Fibroblast of villous mesenchyme (primary cell): ENCODE data around the gene KCNJ10. TPM values are rescaled to one million over a fixed set of nuclear protein-coding genes. Genes with fewer than 3 reads are reported as not detected.

Experiments used
- DNase-seq: peaks from one replicate; pipeline ENCODE4 v3.0.0-alpha.2; 2010; ENCODE audit warnings: low read depth
- H3K4me3 ChIP-seq: 2 replicates; pipeline ENCODE4 v1.5.1; 2011; ENCODE audit warnings: low read depth, mild to moderate bottlenecking, low read length
- CTCF ChIP-seq: IDR thresholded peaks from 2 replicates; pipeline ENCODE4 v1.5.1; 2012; ENCODE audit warnings: low read depth, mild to moderate bottlenecking, low read length; ENCODE audit not compliant: insufficient read depth
- total RNA-seq: library from RNA; depleted of rRNA; stranded (reverse); fragments of >200 nt; gene quantifications from 2 replicates; pipeline ENCODE4 v1.2.3, GENCODE V29; 2012

Gene KCNJ10
- total RNA-seq, 1 donor: not detected

GRCh38 chr1:159972443-159973205 lies 97.3 kb downstream of the KCNJ10 start:
- TF ChIP-seq CTCF: no peak
- DNase-seq: no peak

GRCh38 chr1:159970932-159971342 lies 99.0 kb downstream of the KCNJ10 start:
- H3K4me3 ChIP-seq: no peak overlapping the region
- TF ChIP-seq CTCF: no peak

More at GRCh38 chr1:159972443-159973205, 97.3 kb downstream of the KCNJ10 start:
- H3K4me3 ChIP-seq: no peak overlapping the region

GRCh38 chr1:159968901-159969300 lies 101.1 kb downstream of the KCNJ10 start:
- TF ChIP-seq CTCF: no peak
- DNase-seq: no peak
- no peak overlapping the region for H3K4me3 ChIP-seq

More at GRCh38 chr1:159970932-159971342, 99.0 kb downstream of the KCNJ10 start:
- no peak for DNase-seq

GRCh38 chr1:159965263-159965662 lies 104.7 kb downstream of the KCNJ10 start:
- no peak for DNase-seq
- H3K4me3 ChIP-seq: no peak overlapping the region
- no peak for TF ChIP-seq CTCF

GRCh38 chr1:159964144-159964543 lies 105.8 kb downstream of the KCNJ10 start:
- no peak for TF ChIP-seq CTCF
- no peak overlapping the region for H3K4me3 ChIP-seq
- no peak for DNase-seq

GRCh38 chr1:159962176-159962575 lies 107.8 kb downstream of the KCNJ10 start:
- DNase-seq: no peak
- no peak overlapping the region for H3K4me3 ChIP-seq
- TF ChIP-seq CTCF: no peak
